ENCODE data around the gene SEC61G.

SEC61G gene

DNA sequence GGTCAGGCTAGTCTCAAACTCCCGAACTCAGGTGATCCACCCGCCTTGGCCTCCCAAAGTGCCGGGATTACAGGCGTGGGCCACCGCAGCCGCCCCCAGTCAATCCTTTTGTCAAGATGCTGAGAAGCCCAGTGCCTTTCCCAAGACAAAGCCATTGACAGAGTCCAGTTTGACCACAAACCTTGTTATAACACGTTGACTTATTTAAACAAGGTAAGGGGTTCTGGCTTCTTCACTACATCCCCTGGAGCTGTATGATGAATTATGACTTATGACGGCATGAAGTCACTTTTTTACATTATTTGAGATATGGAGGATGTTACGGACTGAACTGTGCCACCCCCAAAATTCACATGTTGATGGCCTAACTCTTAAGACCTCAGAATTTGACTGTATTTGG lies 5.8 kb upstream of the SEC61G start:
- TF ChIP-seq, protein P1, sequence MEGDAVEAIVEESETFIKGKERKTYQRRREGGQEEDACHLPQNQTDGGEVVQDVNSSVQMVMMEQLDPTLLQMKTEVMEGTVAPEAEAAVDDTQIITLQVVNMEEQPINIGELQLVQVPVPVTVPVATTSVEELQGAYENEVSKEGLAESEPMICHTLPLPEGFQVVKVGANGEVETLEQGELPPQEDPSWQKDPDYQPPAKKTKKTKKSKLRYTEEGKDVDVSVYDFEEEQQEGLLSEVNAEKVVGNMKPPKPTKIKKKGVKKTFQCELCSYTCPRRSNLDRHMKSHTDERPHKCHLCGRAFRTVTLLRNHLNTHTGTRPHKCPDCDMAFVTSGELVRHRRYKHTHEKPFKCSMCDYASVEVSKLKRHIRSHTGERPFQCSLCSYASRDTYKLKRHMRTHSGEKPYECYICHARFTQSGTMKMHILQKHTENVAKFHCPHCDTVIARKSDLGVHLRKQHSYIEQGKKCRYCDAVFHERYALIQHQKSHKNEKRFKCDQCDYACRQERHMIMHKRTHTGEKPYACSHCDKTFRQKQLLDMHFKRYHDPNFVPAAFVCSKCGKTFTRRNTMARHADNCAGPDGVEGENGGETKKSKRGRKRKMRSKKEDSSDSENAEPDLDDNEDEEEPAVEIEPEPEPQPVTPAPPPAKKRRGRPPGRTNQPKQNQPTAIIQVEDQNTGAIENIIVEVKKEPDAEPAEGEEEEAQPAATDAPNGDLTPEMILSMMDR (IDR thresholded peaks at IDR 0.05): no peak
- no peak overlapping the region for H3K4me3 ChIP-seq
- no peak for DNase-seq (ENCODE audit: low spot score)
- H3K27ac ChIP-seq: no peak overlapping the region

DNA sequence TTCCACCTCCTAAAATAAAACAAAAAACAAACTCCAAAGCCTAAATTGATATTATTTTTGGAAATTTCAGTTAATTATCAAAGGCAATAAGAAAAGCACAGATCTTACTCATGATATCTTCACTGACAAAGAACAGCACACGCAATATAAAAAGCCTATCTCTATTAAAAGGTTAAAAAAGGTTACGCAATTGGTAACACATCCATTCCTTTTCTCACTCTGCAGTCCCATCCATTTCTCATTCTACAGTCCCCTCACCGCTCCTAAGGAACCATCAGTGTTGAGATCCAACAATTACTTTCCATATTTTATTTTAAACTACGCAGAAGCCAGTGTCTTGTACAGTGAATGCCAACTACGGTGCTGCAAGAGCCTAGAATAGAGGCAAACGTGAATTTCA lies 1.3 kb downstream of the SEC61G start:
- no peak for DNase-seq (ENCODE audit: low spot score)
- Histone ChIP-seq H3K4me3 (peak overlapping the region; percentile 87), H3K27ac (no peak overlapping the region)
- TF ChIP-seq, protein P1 (IDR thresholded peaks at IDR 0.05): no peak

DNA sequence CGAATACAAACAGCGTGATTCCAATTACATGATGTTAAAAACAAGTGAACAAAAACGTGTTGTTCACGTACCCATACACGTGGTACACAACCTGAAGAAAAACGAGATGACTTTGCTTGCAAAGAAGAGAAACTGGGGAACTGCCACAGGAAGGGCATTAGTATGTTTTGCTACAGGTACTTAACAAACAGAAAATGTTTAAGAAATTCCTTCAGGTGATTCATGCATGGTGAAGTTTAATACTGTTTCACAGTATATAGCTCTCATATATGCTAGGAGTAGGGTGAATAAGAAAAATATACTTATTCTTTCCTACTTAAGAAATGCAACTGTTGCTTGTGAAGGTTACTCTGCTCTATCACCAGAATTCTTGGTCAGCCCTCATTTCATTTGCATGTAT lies 9.8 kb downstream of the SEC61G start:
- Histone ChIP-seq H3K4me3 (no peak overlapping the region), H3K27ac (no peak overlapping the region)
- DNase-seq (ENCODE audit: low spot score): no peak
- TF ChIP-seq, protein P1 (IDR thresholded peaks at IDR 0.05): no peak

DNA sequence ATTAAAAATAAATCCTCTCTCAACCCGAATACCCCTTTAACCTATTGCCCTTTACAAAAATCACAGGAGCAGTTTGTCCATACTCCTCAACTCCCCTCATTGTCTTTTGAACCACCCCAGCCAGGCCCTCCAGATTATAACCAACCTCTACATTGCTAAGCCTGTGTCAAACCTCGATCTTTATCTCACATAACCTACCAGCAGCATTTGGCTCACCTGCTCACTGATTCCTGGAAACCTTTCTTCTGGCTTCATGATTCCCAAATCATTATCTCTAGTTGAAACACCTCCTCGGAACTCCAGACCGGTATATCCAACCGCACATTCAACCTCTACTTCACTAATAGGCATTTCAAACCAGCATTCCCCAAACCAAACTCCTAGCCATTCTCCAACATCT lies 11.8 kb downstream of the SEC61G start:
- TF ChIP-seq, protein P1 (IDR thresholded peaks at IDR 0.05): no peak
- H3K27ac ChIP-seq: no peak overlapping the region
- DNase-seq (ENCODE audit: low spot score): no peak
- no peak overlapping the region for H3K4me3 ChIP-seq

DNA sequence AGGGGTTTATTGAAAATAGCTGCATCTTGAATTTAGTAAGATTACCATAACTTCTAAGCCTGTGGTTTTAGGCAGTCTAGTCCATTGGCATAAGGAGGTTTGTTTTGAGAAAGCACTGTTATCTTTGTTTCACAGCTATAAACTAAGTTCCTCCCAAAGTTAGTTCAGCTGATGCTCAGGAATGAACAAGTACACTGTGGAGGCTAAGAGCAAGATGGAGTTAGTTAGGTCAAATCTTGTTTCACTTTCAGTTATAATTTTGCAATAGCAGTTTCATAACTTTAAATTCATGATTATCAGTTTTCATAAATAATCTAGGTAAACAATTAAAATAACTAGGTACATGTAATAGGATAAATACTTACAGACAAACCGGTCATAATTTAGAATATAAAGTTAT lies 15.4 kb downstream of the SEC61G start:
- TF ChIP-seq, protein P1 (IDR thresholded peaks at IDR 0.05): no peak
- Histone ChIP-seq H3K27ac (no peak overlapping the region), H3K4me3 (no peak overlapping the region)
- no peak for DNase-seq (ENCODE audit: low spot score)

DNA sequence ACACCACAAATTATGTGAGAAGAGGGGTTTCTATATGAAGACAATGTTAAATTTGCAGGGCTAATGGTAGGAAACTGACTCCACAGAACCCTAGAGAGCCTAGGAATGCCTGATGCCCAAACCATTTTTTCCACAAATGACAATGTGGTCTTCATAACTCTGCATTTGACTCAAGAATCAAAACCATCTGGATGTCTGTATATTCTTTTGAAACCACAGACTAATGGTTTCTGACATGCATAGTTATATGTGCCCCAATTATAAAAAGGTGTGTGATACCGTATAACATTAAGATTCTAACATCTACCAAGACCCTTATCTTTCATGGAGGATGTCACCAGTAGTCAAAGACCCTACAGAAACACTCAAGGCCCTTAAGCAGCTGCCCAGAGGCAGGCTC lies 20.3 kb downstream of the SEC61G start:
- Histone ChIP-seq H3K4me3 (no peak overlapping the region), H3K27ac (no peak overlapping the region)
- DNase-seq (ENCODE audit: low spot score): no peak
- TF ChIP-seq, protein P1 (IDR thresholded peaks at IDR 0.05): no peak

DNA sequence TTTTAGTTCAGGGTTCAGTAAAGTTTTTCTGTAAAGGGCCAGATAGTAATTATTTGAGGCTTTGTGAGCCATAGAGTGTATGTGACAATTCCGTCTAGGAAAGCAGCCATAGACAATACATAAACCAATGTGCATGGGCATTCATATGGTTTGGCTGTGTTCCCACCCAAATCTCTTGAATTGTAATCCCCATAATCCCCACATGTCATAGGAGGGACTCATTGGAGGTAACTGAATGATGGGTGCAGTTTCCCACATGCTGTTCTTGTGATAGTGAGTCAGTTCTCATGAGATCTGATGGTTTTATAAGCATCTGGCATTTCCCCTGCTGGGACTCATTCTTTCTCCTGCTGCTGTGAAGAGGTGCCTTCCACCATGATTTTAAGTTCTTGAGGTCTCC lies 29.9 kb downstream of the SEC61G start:
- H3K4me3 ChIP-seq: no peak overlapping the region
- no peak for DNase-seq (ENCODE audit: low spot score)
- TF ChIP-seq, protein P1 (IDR thresholded peaks at IDR 0.05): no peak
- H3K27ac ChIP-seq: no peak overlapping the region
